Measurements from ENCODE around the gene ASIP.
"Not testable (repeated sequence)": the region's sequence is repeated elsewhere in the genome, so short reads cannot be mapped to it uniquely, and the experiment has no call there.

ASIP gene

DNA sequence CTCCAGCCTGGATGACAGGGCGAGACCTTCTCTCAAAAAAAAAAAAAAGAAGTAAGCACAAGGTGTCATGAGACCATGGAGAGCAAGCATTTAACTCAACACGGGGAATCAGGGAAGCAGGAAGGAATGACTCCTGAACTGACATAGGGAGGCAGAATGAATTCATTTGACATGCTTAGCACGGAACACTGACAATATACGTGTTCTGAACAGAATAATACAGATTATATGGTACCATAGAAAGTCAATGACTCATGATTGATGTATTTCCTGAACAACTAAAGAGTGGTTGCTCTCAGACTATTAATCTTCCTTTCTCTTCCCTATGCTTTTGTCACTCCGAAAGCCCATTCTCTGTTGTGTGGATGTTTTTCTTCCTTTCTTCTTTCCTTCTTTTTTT is 20.7 kb upstream of the ASIP start:
- in situ Hi-C loops (cut with MboI; ENCODE audit: low sequenced_read_pairs, unreplicated experiment), result no loop called here
- DNase-seq (ENCODE audit: low spot score), result no peak
- TF ChIP-seq, protein P1, sequence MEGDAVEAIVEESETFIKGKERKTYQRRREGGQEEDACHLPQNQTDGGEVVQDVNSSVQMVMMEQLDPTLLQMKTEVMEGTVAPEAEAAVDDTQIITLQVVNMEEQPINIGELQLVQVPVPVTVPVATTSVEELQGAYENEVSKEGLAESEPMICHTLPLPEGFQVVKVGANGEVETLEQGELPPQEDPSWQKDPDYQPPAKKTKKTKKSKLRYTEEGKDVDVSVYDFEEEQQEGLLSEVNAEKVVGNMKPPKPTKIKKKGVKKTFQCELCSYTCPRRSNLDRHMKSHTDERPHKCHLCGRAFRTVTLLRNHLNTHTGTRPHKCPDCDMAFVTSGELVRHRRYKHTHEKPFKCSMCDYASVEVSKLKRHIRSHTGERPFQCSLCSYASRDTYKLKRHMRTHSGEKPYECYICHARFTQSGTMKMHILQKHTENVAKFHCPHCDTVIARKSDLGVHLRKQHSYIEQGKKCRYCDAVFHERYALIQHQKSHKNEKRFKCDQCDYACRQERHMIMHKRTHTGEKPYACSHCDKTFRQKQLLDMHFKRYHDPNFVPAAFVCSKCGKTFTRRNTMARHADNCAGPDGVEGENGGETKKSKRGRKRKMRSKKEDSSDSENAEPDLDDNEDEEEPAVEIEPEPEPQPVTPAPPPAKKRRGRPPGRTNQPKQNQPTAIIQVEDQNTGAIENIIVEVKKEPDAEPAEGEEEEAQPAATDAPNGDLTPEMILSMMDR (IDR thresholded peaks at IDR 0.05; ENCODE audit: borderline replicate concordance, control extremely low read depth, extremely low read depth, insufficient read depth, missing control alignments), result no peak

DNA sequence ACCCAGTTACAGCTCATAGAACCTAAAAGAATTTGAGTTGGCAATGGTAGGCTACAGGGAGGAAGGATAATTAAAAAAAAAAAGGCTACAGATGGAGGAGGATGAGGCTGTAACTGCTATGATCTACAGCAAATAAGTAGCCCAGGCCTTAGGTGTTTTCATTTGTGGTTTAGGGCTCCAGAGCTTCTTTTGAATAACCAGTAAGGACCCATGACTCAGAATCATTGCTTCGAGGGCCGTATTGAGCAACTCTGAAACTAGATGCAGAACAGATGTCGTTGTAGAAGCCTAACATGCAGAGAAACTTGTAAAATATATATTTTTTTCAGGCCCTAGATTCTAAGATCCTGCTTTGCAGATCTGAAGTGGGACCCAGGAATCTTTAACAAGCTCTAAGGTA is 19.0 kb upstream of the ASIP start:
- TF ChIP-seq, protein P1 (IDR thresholded peaks at IDR 0.05; ENCODE audit: borderline replicate concordance, control extremely low read depth, extremely low read depth, insufficient read depth, missing control alignments), result no peak
- in situ Hi-C loops (cut with MboI; ENCODE audit: low sequenced_read_pairs, unreplicated experiment), result no loop called here
- DNase-seq (ENCODE audit: low spot score), result peak; percentile 24

DNA sequence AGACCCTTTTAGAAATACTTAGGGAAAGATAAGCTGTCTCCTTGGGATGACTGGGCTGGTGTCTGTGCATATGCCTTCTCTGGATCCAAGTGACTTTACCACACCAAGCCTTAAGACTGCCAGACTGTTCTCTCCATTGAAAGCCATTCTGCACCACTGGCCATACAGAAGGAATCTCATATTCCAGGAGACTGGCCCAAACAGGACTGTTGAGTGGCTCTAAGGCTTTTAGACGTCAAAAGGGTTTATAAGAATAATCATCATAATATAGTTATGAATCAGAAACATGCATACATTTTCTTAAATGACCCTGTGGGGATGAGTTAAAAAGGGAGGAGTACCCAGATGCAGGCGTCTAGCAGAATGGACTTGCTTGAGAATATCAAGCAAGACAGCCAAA is 17.0 kb upstream of the ASIP start:
- DNase-seq (ENCODE audit: low spot score); in situ Hi-C loops (cut with MboI; ENCODE audit: low sequenced_read_pairs, unreplicated experiment): not testable (repeated sequence)

DNA sequence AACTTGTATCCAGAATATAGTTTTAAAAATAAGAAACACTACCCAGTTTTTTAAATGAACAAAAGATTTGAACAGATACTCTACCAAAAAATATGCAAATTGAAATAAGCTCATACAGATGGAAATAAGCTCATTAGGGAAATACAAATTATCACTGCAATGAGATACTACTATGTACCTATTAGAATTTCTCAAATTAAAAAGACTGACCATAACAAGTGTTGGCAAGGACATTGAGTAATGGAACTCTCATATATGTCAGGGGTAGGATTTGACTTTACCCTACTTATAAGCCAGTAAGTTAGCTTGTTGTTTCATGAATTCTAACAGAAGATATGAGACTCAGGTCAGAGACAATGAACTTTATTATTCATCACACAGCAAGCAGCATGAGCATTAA is 9.6 kb upstream of the ASIP start:
- TF ChIP-seq, protein P1 (IDR thresholded peaks at IDR 0.05; ENCODE audit: borderline replicate concordance, control extremely low read depth, extremely low read depth, insufficient read depth, missing control alignments), result no peak
- no peak for DNase-seq (ENCODE audit: low spot score)
- in situ Hi-C loops (cut with MboI; ENCODE audit: low sequenced_read_pairs, unreplicated experiment), result no loop called here

DNA sequence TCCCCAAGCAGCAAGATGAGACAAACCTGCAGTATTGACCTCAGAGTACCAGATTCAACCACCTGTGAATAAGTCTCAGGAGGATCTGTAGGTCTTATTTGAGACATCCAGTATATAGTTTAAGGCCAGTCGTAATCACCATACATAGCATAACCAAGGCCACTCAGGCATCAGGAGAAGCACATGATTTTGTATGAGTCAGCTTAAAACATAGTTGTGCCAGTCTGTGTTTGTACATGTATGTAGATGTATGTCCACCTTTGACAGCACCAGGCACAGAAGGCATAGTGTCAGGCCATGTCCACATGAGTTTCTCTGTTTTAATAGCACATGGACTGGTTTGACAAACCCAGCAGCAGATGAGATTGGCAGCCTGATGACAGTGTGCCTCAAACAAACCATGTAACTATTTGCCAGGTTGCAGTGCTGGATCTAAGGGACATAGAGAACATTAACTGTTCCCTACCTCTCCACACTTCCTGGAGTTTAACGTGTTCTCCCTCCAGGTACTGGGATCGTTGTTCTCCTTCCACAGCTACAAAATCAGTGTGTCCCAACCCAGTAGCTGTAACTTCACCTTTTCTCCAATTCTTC is 8.6 kb upstream of the ASIP start:
- TF ChIP-seq, protein P1 (IDR thresholded peaks at IDR 0.05; ENCODE audit: borderline replicate concordance, control extremely low read depth, extremely low read depth, insufficient read depth, missing control alignments), result no peak
- DNase-seq (ENCODE audit: low spot score), result no peak
- in situ Hi-C loops (cut with MboI; ENCODE audit: low sequenced_read_pairs, unreplicated experiment), result no loop called here

DNA sequence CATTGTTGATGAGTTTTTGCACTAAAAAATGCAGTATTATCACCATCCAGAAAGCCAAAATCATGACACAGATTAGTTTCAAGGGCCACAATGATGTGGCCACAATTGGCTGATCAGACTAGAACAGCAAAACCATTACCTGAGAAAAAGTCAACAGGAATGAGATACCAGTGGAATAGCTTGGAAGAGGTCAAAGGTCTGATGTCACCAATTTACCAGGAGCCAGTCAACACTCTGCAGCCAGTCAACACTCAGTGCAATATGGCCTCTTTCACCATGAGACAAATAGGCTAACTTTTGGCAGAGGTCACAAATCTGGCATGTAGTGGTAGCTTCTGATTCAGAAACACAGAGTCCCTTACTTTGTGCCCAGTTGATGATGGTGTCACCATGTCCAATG is 7.5 kb upstream of the ASIP start:
- DNase-seq (ENCODE audit: low spot score), result no peak
- in situ Hi-C loops (cut with MboI; ENCODE audit: low sequenced_read_pairs, unreplicated experiment), result no loop called here
- TF ChIP-seq, protein P1 (IDR thresholded peaks at IDR 0.05; ENCODE audit: borderline replicate concordance, control extremely low read depth, extremely low read depth, insufficient read depth, missing control alignments), result no peak

DNA sequence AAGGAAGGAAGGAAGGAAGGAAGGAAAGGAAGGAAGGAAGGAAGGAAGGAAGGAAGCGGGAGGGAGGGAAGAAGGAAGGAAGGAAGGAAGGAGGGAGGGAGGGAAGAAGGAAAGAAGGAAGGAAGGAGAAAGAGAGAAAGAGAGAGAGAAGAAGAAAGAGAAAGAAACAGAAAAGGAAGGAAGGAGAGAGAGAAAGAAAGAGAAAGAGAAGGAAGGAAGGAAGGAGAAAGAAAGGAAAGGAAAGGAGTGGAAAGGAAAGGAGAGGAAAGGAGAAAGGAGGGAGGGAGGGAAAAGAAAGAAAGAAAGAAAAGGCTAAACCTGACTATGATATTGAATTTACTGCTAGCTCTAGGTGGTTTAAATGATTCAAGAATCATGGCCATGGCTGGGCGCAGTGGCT is 5.3 kb upstream of the ASIP start:
- in situ Hi-C loops (cut with MboI; ENCODE audit: low sequenced_read_pairs, unreplicated experiment), result no loop called here
- TF ChIP-seq, protein P1 (IDR thresholded peaks at IDR 0.05; ENCODE audit: borderline replicate concordance, control extremely low read depth, extremely low read depth, insufficient read depth, missing control alignments), result no peak
- DNase-seq (ENCODE audit: low spot score), result no peak
